GM15510 (cell line): Measurements from ENCODE around the gene ASB13.

Experiments used
- POLR2A ChIP-seq: IDR thresholded peaks from 3 replicates; pipeline ENCODE4 v1.6.1; 2011; ENCODE audit warnings: borderline replicate concordance; ENCODE audit not compliant: insufficient read length; ENCODE audit errors: extremely low read depth

The ASB13 gene

GRCh38 chr10:5666008-5666840 is at the start of gene ASB13:
Gene ASB13 (minus strand): TSS chr10:5666595. CDS start chr10:5666551, 44 bp downstream.
- TF ChIP-seq POLR2A, result no peak

GRCh38 chr10:5711642-5712041 is 45.2 kb upstream of the ASB13 start:
- TF ChIP-seq POLR2A, result no peak

- no peak for TF ChIP-seq POLR2A
Measured at GRCh38 chr10:5710859-5711258, 44.5 kb upstream of the ASB13 start.

- TF ChIP-seq POLR2A, result no peak
Measured at GRCh38 chr10:5709865-5710264, 43.5 kb upstream of the ASB13 start.

- TF ChIP-seq POLR2A, result no peak
Measured at GRCh38 chr10:5708356-5708755, 42.0 kb upstream of the ASB13 start.

GRCh38 chr10:5698062-5698461 is 31.7 kb upstream of the ASB13 start:
- no peak for TF ChIP-seq POLR2A

GRCh38 chr10:5697342-5697741 is 30.9 kb upstream of the ASB13 start:
- no peak for TF ChIP-seq POLR2A

- TF ChIP-seq POLR2A, result no peak
Measured at GRCh38 chr10:5694573-5694972, 28.2 kb upstream of the ASB13 start.

- TF ChIP-seq POLR2A, result peak; percentile 36
Measured at GRCh38 chr10:5692461-5693358, 26.3 kb upstream of the ASB13 start.

- TF ChIP-seq POLR2A, result no peak
Measured at GRCh38 chr10:5691786-5692185, 25.4 kb upstream of the ASB13 start.

GRCh38 chr10:5688587-5688986 is 22.2 kb upstream of the ASB13 start:
- TF ChIP-seq POLR2A, result no peak

- no peak for TF ChIP-seq POLR2A
Measured at GRCh38 chr10:5685764-5686240, 19.4 kb upstream of the ASB13 start.

- TF ChIP-seq POLR2A, result no peak
Measured at GRCh38 chr10:5684971-5685763, 18.8 kb upstream of the ASB13 start.

GRCh38 chr10:5684318-5684970 is 18.0 kb upstream of the ASB13 start, which contains the start of gene TASOR2:
Gene TASOR2 (plus strand): TSS chr10:5684838. CDS start chr10:5720643, 35,805 bp downstream.
- TF ChIP-seq POLR2A, result peak; percentile 73
